GM21390 (cell line): ENCODE measurements around the gene BLM.
"Not testable (repeated sequence)": the region's sequence is repeated elsewhere in the genome, so short reads cannot be mapped to it uniquely, and the experiment has no call there.

ENCODE experiments used
- ATAC-seq: cut with Tn5 transposase; IDR thresholded peaks from one replicate; pipeline ENCODE4 v1.9.1; 2021; ENCODE audit not compliant: unreplicated experiment

Gene BLM

DNA sequence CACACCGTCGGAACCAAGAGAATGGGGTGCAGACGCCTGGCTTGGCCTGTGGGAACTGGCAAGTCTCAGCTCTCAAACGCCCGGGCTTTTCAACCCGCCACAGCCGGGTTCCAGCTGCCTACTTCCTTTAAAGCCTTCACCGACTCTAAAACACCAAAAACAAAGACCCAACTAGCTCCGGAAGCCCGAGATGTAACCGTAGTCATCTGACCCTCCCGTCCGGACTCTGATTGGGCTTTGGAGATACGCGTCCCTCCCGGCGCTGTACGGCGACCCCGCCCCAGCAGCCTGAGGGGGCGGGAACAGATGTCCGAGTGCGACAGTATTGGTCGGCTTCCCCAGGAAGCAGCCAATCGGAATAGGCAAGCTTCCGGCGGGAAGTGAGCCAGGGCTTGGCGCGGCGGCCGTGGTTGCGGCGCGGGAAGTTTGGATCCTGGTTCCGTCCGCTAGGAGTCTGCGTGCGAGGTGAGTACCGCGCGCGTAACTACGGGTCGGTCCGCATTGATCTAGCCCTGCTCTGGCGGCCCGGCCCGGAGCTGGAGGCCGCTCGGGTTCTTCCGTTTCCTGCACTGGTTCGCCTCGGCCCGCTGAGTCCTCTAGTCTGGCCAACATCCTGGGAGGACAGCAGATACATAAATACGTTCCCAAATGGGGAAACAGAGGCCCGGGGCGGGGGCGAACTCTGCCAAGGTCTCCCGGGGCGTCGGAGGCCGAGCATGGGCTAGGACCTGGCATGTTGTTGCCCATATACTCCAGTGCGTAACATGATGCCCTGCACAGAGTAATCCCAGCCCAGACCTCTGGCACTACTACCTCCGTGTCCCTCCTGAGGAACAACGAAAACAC, at the start of gene BLM:
Gene BLM (plus strand): TSS at position 371 of the 846 bp plus-strand sequence. CDS start 30,047 bp downstream, outside the sequence.
- peak; percentile 99 for ATAC-seq

GRCh38 chr15:90667755-90668345, 49.3 kb upstream of the BLM start:
- not testable (repeated sequence) for ATAC-seq

DNA sequence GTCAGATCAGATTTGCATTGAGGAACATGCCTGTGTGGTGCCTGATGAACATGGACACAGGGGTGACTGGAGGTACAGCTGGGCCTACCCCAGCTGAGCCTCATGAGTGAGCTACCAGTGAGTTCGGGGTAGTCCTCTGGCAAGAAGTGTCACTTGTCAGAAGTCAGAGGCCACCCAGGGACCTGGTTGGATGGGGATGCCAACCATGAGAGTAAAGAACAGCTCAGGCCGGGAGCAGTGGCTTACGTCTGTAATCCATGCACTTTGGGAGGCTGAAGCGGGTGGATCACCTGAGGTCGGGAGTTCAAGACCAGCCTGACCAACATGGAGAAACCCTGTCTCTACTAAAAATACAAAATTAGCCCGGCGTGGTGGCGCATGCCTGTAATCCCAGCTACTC, 46.5 kb upstream of the BLM start:
- ATAC-seq, result not testable (repeated sequence)

DNA sequence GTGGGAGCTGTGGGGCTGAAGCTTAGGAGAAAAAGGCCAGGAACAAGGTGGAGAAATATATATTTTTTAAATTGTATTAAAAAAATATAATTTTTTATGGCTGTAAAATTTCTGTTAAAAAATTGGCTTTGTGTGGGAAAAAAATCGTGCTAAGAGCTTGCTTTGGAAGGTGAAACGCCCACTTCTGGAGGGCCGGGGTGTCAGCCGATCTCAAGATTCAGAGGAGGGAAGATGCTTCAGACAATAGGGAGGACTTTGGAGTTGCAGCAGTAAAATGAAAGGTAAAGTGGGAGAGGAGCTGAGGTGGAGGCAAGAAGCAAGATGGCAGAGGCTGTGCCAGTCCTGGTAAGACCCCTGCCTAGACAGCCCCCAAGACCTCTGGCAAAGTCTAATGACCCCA, 45.9 kb upstream of the BLM start:
- ATAC-seq, result no peak

GRCh38 chr15:90673357-90673756, 43.8 kb upstream of the BLM start:
- not testable (repeated sequence) for ATAC-seq

DNA sequence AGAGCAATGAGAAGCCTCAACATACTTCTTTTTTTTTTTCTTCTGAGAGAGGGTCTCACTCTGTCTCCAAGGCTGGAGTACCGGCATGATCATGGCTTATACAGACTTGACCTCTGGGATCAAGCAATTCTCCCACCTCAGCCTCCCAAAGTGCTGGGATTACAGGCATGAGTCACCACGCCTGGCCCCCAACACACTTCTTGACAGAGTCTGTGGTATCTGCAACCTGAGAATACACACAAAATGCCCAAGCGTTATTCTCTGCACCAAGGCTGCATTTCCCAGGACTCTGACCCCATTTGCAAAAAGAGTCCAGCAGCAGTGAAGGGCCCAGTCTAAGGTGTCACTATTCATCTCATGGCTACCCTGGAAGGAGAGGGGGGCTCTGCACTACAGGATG, 42.7 kb upstream of the BLM start:
- ATAC-seq, result no peak

GRCh38 chr15:90675464-90675863, 41.7 kb upstream of the BLM start:
- no peak for ATAC-seq

DNA sequence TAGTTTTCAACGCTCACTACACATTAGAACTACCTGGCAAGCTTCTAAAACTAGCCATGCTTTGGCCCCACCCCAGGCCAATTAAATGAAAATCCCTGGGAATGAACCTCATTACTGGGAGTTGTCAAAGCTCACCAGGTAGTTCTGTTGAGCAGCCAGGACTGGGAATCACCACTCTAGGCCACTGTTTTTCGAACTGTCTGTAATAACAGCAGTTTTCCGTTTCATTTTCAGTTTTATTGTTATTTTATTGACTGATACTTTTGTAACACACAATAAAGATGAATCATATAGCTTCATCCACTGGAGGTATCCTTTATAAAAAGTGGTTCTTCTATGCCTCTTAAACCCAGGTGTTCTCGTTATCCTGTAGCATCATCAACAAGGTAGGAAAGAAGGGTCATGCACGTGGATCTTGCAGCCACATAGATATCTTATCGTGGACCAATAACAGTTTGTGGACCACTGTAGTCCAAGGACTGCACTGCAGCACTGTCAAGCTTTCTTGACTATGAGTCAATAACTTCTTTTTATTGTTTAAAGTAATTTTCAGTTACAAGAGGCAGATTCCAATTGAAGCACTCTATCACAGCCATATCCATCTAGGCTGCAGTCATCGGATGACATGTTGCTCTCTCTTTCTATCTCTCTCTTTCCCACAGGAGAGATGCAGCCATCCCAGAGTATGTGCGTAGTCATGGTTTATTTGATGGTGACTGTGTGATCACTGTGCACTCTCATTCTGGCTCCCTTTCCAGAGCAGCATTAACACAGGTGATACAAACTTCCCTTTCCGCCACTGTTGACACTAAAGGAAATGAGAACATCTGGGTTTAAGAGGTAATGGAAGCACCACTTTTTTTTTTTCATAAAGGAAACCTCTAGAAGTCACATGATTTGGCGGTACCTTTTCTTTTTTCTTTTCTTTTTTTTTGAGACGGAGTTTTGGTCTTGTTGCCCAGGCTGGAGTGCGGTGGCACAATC, 39.0 kb upstream of the BLM start:
- ATAC-seq, result no peak

- no peak for ATAC-seq
Measured at GRCh38 chr15:90679959-90680358, 37.2 kb upstream of the BLM start.

DNA sequence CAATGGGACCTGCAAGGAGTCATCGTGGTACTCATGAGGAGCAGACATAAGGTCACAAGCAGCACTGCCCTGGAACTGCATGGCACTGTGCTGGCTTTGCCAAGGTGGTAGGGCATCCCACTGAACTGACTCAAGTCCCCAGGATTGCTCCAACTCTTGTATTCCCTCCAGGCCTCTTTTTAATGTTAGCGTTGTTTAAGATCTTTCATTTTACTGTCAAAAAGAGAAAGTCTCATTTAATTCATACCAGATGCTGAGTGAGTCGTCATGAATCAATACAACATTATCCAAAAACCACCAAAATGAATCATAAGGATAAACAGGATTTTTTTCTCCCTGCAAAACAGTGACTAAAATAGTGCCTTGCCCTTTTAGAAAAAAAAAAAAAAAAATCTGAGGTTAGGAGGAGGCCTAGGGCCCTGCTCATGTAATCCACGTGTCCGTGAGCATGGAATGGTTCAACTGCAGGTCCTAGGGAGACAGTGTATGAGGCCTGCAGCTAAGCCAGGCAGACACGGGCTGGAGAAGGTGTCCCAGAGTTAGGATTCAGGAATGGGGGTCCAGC, 36.7 kb upstream of the BLM start:
- no peak for ATAC-seq

DNA sequence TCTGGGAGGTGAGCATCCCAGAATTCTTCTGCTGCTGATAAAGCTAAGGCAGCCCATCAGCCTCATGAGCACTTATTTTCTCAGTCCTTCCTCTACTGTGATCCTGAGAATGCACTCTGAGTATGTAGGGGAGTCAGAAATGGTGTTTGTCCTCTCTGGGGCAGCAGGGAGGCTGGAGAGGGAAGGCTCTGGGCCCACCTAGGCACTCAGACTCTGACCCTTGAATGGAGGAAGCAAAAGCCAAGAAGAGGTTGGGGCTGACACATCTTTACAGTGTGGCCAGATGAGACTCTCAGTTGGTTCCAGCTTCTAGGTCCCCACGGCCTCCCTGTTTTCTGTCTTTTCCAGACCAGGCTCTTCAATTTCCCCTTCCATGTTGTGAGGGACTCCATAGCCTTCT, 36.1 kb upstream of the BLM start:
- ATAC-seq, result no peak

- no peak for ATAC-seq
Measured at GRCh38 chr15:90681480-90681879, 35.7 kb upstream of the BLM start.

GRCh38 chr15:90683371-90683770, 33.8 kb upstream of the BLM start:
- no peak for ATAC-seq

DNA sequence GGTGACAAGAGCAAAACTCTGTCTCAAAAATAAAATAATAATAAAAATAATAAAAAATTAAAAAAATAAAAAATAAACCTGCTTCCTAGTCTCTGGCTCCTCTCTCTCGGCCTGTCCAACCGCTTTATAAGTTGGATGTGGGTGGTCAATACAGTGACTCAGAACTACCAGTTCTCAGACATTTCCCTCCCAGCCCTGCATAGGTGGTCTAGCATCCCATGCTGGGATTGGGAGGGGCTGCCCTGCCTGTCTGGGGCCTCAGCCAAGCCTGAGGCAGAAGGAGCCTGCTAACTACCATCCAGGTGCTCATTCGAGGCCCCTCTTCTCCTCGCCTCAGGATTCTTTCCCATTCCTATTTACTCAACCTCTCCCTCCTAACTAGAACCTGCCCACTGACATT, 33.3 kb upstream of the BLM start:
- no peak for ATAC-seq

DNA sequence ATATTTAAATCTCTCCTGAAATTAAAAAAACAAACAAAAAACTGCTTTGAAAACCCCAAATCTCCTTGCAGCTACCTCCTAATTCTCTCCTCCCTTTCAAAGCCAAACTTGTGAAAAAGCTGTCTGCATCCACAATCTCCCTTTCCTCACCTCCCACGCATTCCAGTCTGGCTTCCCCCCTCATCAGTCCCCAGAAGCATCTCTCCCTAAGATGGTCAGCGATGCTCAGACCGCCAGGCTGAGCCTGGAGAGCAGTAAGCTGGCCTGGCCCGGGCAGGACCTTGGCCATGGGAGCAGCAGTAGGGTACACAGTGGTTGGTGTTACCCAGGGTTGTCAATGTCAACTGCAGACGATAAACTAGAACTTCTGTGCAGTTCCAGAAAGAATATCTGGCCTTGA, 32.9 kb upstream of the BLM start:
- no peak for ATAC-seq

DNA sequence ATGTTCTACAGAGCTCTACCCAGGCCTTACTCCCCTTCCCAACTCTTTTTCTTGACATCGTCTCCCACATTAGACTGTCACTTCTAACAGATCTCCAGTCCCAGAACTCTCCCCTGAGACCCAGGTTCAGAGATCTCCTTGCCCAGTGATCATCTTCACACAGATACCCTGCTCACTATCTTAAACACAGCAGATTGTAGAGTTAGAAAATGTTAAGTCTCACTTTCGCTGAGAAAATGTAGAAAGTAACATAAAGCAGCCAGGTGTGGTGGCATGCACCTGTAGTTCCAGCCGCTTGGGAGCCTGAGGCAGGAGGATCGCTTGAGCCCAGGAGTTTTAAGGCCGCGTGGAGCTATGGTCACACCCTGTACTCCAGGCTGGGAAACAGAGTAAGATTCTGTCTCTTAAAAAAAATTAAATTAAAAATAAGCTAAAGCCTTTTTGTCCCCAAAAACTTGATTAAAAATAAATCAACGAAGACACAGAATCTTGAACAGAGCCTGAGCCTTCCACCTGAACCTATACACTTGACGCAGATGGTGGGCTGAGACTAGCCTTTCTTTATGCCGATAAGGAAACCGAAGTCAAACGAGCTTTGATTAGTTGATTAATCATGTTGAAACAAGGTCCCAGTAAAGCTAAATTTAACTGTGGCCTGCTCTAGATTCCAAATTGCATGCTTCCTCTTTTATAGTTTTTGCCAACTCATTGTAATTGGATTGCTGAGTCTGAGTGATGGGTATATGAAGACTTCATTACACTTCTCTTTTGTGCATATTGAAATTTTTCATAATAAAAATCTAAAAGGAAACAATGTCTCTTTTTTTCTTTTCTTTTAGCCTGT, 31.3 kb upstream of the BLM start:
- peak; percentile 25 for ATAC-seq

- ATAC-seq, result peak; percentile 86
Measured at GRCh38 chr15:90686435-90687218, 30.5 kb upstream of the BLM start.

- ATAC-seq, result not testable (repeated sequence)
Measured at GRCh38 chr15:90689326-90689961, 27.7 kb upstream of the BLM start.

GRCh38 chr15:90690585-90690984, 26.6 kb upstream of the BLM start:
- ATAC-seq, result no peak
